ENCODE data around the gene CRIM1. TPM values are rescaled to one million over a fixed set of nuclear protein-coding genes. Genes with fewer than 3 reads are reported as not detected.

The CRIM1 gene
- total RNA-seq, 1 donor from 2014 or later = 158 TPM

- no peak overlapping the region for H3K27ac ChIP-seq
- H3K4me3 ChIP-seq = no peak overlapping the region
- H3K9me3 ChIP-seq = no peaks in the 10 kb centered on the region
- no peak for DNase-seq
- H3K36me3 ChIP-seq = peaks cover 5% of the 10 kb centered on the region
- no peaks in the 10 kb centered on the region for H3K27me3 ChIP-seq
- no peak for ATAC-seq
- intact Hi-C loops (cut with DNase I) = no loop called here
- no peak for TF ChIP-seq CTCF (IDR thresholded peaks at IDR 0.05)
- peaks cover 68% of the 10 kb centered on the region for H3K4me1 ChIP-seq
These were observed 19.0 kb downstream of the CRIM1 start for GRCh38 chr2:36374585-36374984.

GRCh38 chr2:36376319-36376765, 20.8 kb downstream of the CRIM1 start:
- ATAC-seq (peak; percentile 40), DNase-seq (peak; percentile 87)
- intact Hi-C loops (cut with DNase I) = no loop called here
- no peaks in the 10 kb centered on the region for H3K9me3 ChIP-seq
- no peak for TF ChIP-seq CTCF (IDR thresholded peaks at IDR 0.05)
- peak overlapping the region; percentile 2 for H3K4me3 ChIP-seq
- H3K27ac ChIP-seq = no peak overlapping the region
- H3K36me3 ChIP-seq = peaks cover 5% of the 10 kb centered on the region
- peaks cover 68% of the 10 kb centered on the region for H3K4me1 ChIP-seq
- no peaks in the 10 kb centered on the region for H3K27me3 ChIP-seq

- peak; percentile 52 for ATAC-seq
- intact Hi-C loops (cut with DNase I) = no loop called here
- DNase-seq = peak; percentile 66
These were observed 21.6 kb downstream of the CRIM1 start for GRCh38 chr2:36376992-36377738.

GRCh38 chr2:36379710-36380448, 24.3 kb downstream of the CRIM1 start:
- intact Hi-C loops (cut with DNase I) = no loop called here
- peak overlapping the region; percentile 18 for H3K27ac ChIP-seq
- DNase-seq (no peak), ATAC-seq (no peak)
- peaks cover 42% of the 10 kb centered on the region for H3K4me1 ChIP-seq
- no peaks in the 10 kb centered on the region for H3K27me3 ChIP-seq
- TF ChIP-seq CTCF (IDR thresholded peaks at IDR 0.05) = no peak
- peaks cover 5% of the 10 kb centered on the region for H3K36me3 ChIP-seq
- no peaks in the 10 kb centered on the region for H3K9me3 ChIP-seq
- no peak overlapping the region for H3K4me3 ChIP-seq

More at GRCh38 chr2:36376992-36377738, 21.6 kb downstream of the CRIM1 start:
- Histone ChIP-seq H3K4me3 (no peak overlapping the region), H3K4me1 (peaks cover 64% of the 10 kb centered on the region), H3K36me3 (peaks cover 5% of the 10 kb centered on the region), H3K9me3 (no peaks in the 10 kb centered on the region), H3K27me3 (no peaks in the 10 kb centered on the region), H3K27ac (no peak overlapping the region)
- TF ChIP-seq CTCF (IDR thresholded peaks at IDR 0.05) = no peak

GRCh38 chr2:36380624-36381481, 25.3 kb downstream of the CRIM1 start:
- DNase-seq (peak; percentile 71), ATAC-seq (peak; percentile 70)
- no peak for TF ChIP-seq CTCF (IDR thresholded peaks at IDR 0.05)
- Histone ChIP-seq H3K36me3 (peaks cover 5% of the 10 kb centered on the region), H3K4me3 (no peak overlapping the region), H3K27me3 (no peaks in the 10 kb centered on the region), H3K4me1 (peaks cover 33% of the 10 kb centered on the region), H3K9me3 (no peaks in the 10 kb centered on the region), H3K27ac (peak overlapping the region; percentile 18)
- intact Hi-C loops (cut with DNase I) = no loop called here
